Measurements from ENCODE around the gene NDUFS7.

GRCh38 chr19:1430246-1430645 is 46.5 kb downstream of the NDUFS7 start:
- no peak for TF ChIP-seq CTCF (IDR thresholded peaks at IDR 0.05)
- TF ChIP-seq POLR2A (IDR thresholded peaks at IDR 0.05) = no peak
